Measurements from ENCODE around the gene BSG. TPM values are rescaled to one million over a fixed set of nuclear protein-coding genes. Genes with fewer than 3 reads are reported as not detected.

BSG gene
- total and polyA plus RNA-seq, 9 of the 15 experiments (the other 6 are each of a cell fraction or from before 2014, with no cell fraction given), result 4.6 to 495 (median 187) TPM

DNA sequence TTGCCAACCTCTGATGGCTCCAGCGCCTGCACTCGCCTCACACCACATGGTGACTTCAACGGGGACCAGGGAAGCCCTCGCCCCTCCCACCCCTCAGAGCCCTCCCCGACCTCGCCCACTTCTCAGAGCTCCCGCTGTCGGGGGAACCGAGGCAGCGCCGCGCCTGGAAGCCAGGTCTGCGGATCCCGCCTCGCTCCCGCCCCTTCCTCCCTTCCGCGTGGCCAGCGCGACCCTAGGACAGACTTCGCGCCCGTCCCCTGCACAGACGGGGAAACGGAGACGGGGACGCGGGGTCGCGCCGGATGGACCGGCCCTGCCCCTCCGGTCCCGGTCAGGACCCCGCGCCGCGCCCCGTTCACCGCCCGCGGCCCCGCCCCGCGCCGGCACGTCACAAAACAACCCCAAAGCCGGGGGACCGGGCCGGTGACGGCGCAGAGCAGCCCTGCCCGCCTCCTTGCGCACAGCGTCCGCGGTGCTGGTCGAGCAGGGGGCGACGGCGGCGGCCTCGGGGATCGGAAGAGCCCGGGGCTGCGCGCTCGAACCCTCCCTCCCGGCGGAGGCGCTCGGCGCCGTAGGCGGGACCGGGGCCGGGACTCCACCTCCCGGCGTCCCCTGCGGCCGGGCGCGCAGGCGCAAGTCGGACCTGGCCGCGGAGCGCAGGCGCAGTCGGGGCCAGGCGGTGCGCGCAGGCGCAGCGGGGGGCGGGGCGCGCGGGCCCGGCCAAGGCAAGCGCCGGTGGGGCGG, 41.2 kb upstream of the BSG start (continued):
- TF ChIP-seq ARID4B (CRISPR knock-in tag; IDR thresholded peaks at IDR 0.05), result peak; percentile 78
- peak; percentile 62 for TF ChIP-seq ATF7 (IDR thresholded peaks at IDR 0.05)
- TF ChIP-seq, protein P1, sequence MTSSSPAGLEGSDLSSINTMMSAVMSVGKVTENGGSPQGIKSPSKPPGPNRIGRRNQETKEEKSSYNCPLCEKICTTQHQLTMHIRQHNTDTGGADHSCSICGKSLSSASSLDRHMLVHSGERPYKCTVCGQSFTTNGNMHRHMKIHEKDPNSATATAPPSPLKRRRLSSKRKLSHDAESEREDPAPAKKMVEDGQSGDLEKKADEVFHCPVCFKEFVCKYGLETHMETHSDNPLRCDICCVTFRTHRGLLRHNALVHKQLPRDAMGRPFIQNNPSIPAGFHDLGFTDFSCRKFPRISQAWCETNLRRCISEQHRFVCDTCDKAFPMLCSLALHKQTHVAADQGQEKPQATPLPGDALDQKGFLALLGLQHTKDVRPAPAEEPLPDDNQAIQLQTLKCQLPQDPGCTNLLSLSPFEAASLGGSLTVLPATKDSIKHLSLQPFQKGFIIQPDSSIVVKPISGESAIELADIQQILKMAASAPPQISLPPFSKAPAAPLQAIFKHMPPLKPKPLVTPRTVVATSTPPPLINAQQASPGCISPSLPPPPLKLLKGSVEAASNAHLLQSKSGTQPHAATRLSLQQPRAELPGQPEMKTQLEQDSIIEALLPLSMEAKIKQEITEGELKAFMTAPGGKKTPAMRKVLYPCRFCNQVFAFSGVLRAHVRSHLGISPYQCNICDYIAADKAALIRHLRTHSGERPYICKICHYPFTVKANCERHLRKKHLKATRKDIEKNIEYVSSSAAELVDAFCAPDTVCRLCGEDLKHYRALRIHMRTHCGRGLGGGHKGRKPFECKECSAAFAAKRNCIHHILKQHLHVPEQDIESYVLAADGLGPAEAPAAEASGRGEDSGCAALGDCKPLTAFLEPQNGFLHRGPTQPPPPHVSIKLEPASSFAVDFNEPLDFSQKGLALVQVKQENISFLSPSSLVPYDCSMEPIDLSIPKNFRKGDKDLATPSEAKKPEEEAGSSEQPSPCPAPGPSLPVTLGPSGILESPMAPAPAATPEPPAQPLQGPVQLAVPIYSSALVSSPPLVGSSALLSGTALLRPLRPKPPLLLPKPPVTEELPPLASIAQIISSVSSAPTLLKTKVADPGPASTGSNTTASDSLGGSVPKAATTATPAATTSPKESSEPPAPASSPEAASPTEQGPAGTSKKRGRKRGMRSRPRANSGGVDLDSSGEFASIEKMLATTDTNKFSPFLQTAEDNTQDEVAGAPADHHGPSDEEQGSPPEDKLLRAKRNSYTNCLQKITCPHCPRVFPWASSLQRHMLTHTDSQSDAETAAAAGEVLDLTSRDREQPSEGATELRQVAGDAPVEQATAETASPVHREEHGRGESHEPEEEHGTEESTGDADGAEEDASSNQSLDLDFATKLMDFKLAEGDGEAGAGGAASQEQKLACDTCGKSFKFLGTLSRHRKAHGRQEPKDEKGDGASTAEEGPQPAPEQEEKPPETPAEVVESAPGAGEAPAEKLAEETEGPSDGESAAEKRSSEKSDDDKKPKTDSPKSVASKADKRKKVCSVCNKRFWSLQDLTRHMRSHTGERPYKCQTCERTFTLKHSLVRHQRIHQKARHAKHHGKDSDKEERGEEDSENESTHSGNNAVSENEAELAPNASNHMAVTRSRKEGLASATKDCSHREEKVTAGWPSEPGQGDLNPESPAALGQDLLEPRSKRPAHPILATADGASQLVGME (CRISPR knock-in tag; IDR thresholded peaks at IDR 0.05), result peak; percentile 85
- TF ChIP-seq SMAD1 (IDR thresholded peaks at IDR 0.05; ENCODE audit: low read depth, low read length, partially characterized antibody), result no peak
- peak; percentile 10 to 95; a peak in 2 of 4 replicates for TF ChIP-seq MAZ (CRISPR knock-in tag; conservative IDR thresholded peaks at IDR 0.05 in 1 of 2, IDR thresholded peaks at IDR 0.05 in 1 of 2)
- TF ChIP-seq, protein P2, sequence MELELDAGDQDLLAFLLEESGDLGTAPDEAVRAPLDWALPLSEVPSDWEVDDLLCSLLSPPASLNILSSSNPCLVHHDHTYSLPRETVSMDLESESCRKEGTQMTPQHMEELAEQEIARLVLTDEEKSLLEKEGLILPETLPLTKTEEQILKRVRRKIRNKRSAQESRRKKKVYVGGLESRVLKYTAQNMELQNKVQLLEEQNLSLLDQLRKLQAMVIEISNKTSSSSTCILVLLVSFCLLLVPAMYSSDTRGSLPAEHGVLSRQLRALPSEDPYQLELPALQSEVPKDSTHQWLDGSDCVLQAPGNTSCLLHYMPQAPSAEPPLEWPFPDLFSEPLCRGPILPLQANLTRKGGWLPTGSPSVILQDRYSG (tag; conservative IDR thresholded peaks at IDR 0.05; ENCODE audit: low read depth), result no peak
- no peak for TF ChIP-seq ZNF778 (CRISPR knock-in tag; IDR thresholded peaks at IDR 0.05)
- no peak for TF ChIP-seq CREBBP (IDR thresholded peaks at IDR 0.05; ENCODE audit: low read depth, low read length)
- TF ChIP-seq, protein P3, sequence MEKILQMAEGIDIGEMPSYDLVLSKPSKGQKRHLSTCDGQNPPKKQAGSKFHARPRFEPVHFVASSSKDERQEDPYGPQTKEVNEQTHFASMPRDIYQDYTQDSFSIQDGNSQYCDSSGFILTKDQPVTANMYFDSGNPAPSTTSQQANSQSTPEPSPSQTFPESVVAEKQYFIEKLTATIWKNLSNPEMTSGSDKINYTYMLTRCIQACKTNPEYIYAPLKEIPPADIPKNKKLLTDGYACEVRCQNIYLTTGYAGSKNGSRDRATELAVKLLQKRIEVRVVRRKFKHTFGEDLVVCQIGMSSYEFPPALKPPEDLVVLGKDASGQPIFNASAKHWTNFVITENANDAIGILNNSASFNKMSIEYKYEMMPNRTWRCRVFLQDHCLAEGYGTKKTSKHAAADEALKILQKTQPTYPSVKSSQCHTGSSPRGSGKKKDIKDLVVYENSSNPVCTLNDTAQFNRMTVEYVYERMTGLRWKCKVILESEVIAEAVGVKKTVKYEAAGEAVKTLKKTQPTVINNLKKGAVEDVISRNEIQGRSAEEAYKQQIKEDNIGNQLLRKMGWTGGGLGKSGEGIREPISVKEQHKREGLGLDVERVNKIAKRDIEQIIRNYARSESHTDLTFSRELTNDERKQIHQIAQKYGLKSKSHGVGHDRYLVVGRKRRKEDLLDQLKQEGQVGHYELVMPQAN (IDR thresholded peaks at IDR 0.05; ENCODE audit: borderline replicate concordance), result peak; percentile 40; the same call in 1 of the 2 replicates
- no peak for TF ChIP-seq CBFB (CRISPR knock-in tag; IDR thresholded peaks at IDR 0.05)
